GM12864 (cell line): ENCODE data around the gene TMIGD2.
A peak's percentile ranks its signal among the peaks of the same experiment; 100 is the strongest.
"Not testable (repeated sequence)": the region's sequence is repeated elsewhere in the genome, so short reads cannot be mapped to it uniquely, and the experiment has no call there.

Source experiments
- DNase-seq: peaks from one replicate; pipeline ENCODE4 v3.0.0-alpha.2; 2011; ENCODE audit warnings: low read depth
- H3K4me3 ChIP-seq: 2 replicates; pipeline ENCODE4 v1.5.1; 2011; ENCODE audit warnings: mild to moderate bottlenecking, low read depth, low read length, control low read depth
- CTCF ChIP-seq: IDR thresholded peaks from 2 replicates; pipeline ENCODE4 v1.5.1; 2011; ENCODE audit warnings: low read depth, mild to moderate bottlenecking, moderate library complexity, low read length, control low read depth, inconsistent platforms; ENCODE audit errors: missing control alignments

The TMIGD2 gene

GRCh38 chr19:4334929-4335570 lies 32.9 kb upstream of the TMIGD2 start:
- no peak overlapping the region for H3K4me3 ChIP-seq
- DNase-seq = no peak
- TF ChIP-seq CTCF = no peak

- no peak for TF ChIP-seq CTCF
- DNase-seq = no peak
- no peak overlapping the region for H3K4me3 ChIP-seq
These were observed 27.7 kb upstream of the TMIGD2 start for GRCh38 chr19:4329858-4330257.

- peak overlapping the region; percentile 71 for H3K4me3 ChIP-seq
- DNase-seq = not testable (repeated sequence)
These were observed 26.9 kb upstream of the TMIGD2 start for GRCh38 chr19:4328991-4329681.

GRCh38 chr19:4328243-4328990 lies 26.2 kb upstream of the TMIGD2 start:
- TF ChIP-seq CTCF = no peak
- peak; percentile 67 for DNase-seq
- peak overlapping the region; percentile 71 for H3K4me3 ChIP-seq

GRCh38 chr19:4327877-4328242 lies 25.7 kb upstream of the TMIGD2 start:
- no peak for TF ChIP-seq CTCF
- no peak overlapping the region for H3K4me3 ChIP-seq
- no peak for DNase-seq

- no peak for DNase-seq
- no peak for TF ChIP-seq CTCF
- no peak overlapping the region for H3K4me3 ChIP-seq
These were observed 25.2 kb upstream of the TMIGD2 start for GRCh38 chr19:4327252-4327876.

GRCh38 chr19:4326837-4327251 lies 24.7 kb upstream of the TMIGD2 start:
- DNase-seq = no peak
- H3K4me3 ChIP-seq = no peak overlapping the region
- TF ChIP-seq CTCF = no peak
